Thyroid gland (tissue), 4 donors: ENCODE results near the gene NDST1.

Experiments
- POLR2A ChIP-seq, 2 donors: fragments of 450-650 bp; IDR thresholded peaks; one replicate each; pipeline ENCODE4 v1.6.1; 2017; ENCODE audit warnings: antibody characterized with exemption in 2 of 2, mild to moderate bottlenecking in 2 of 2, moderate library complexity in 1 of 2
- TF ChIP-seq, protein P1 (sequence below), 6 experiments: fragments of 200-600 bp in 3 of 6; fragments of 450-650 bp in 3 of 6; sonication (generic) in 3 of 6; IDR thresholded peaks; one replicate each; pipeline ENCODE4 v1.5.1; 2016 to 2019; ENCODE audit warnings: antibody characterized with exemption in 6 of 6, mild to moderate bottlenecking in 2 of 6, inconsistent platforms in 1 of 6, moderate library complexity in 1 of 6

DNA sequence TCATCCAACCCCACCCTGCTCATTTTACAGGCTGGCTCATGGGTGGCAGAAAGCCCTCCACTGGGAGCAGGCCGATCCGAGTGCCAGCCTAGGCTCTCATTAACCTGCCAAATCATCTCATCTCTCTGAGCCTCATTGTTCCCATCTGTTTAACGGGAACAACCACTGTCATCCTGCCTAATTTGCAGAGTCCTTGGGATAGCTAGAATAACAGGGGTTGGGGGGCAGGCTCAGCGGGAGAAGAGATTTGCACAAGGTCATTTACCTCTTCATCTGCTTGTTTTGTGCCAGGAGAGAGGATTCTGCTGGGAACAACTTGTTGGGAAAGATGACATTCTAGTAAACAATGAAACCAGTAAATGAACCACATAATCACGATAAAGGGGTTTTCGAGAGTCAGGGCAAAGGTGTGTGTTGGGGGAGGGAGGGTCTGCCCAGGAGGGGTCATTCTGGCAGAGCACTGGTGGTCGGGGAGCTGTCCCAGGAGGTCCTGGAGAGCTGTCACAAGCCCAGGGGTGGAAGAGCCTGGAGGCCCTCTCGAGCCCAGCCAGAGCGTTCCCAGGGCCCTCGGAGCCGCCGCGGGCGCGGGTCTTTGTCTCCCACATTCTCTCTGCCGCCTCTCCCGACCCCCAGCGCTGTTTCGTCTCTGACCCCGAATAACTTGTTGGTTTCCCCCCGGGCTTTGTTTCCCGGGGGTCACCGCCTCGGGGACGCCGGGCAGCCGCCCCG is 22.8 kb upstream of the NDST1 start:
- TF ChIP-seq, protein P1, sequence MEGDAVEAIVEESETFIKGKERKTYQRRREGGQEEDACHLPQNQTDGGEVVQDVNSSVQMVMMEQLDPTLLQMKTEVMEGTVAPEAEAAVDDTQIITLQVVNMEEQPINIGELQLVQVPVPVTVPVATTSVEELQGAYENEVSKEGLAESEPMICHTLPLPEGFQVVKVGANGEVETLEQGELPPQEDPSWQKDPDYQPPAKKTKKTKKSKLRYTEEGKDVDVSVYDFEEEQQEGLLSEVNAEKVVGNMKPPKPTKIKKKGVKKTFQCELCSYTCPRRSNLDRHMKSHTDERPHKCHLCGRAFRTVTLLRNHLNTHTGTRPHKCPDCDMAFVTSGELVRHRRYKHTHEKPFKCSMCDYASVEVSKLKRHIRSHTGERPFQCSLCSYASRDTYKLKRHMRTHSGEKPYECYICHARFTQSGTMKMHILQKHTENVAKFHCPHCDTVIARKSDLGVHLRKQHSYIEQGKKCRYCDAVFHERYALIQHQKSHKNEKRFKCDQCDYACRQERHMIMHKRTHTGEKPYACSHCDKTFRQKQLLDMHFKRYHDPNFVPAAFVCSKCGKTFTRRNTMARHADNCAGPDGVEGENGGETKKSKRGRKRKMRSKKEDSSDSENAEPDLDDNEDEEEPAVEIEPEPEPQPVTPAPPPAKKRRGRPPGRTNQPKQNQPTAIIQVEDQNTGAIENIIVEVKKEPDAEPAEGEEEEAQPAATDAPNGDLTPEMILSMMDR (IDR thresholded peaks at IDR 0.05), result no peak
- no peak for TF ChIP-seq POLR2A (IDR thresholded peaks at IDR 0.05)
